OCI-LY3 (cell line): ENCODE results near the gene VTI1A.

Experiments used
- H2AFZ ChIP-seq: fragments of 200-600, 300-600 bp; shearing (Covaris generic); 2 replicates; pipeline ENCODE4 v1.6.0; 2014; ENCODE audit warnings: antibody characterized with exemption, low read depth, low read length
- H3K27ac ChIP-seq: fragments of 200-600, 300-600 bp; sonication (generic); 2 replicates; pipeline ENCODE4 v1.5.1; 2014; ENCODE audit warnings: mild to moderate bottlenecking, low read length, moderate library complexity, mixed read lengths
- H3K27me3 ChIP-seq: fragments of 200-600, 300-600 bp; sonication (generic); 2 replicates; pipeline ENCODE4 v1.6.1; 2014; ENCODE audit warnings: low read depth, low read length, mixed read lengths
- H3K36me3 ChIP-seq: fragments of 200-600, 300-600 bp; sonication (generic); replicated peaks from 2 replicates; pipeline ENCODE3; 2014; ENCODE audit warnings: low read depth, low read length, mixed read lengths
- H3K4me1 ChIP-seq: fragments of 300-600, 200-600 bp; sonication (generic); 2 replicates; pipeline ENCODE4 v1.6.1; 2014; ENCODE audit warnings: low read length, mixed read lengths
- H3K4me2 ChIP-seq: fragments of 200-600, 300-600 bp; sonication (generic); 2 replicates; pipeline ENCODE4 v1.6.1; 2014; ENCODE audit warnings: low read length, mixed read lengths
- H3K4me3 ChIP-seq: fragments of 300-600, 200-600 bp; sonication (generic); 2 replicates; pipeline ENCODE4 v1.5.1; 2014; ENCODE audit warnings: antibody characterized with exemption, mild to moderate bottlenecking, low read length, moderate library complexity
- H3K79me2 ChIP-seq: fragments of 300-600, 200-600 bp; shearing (Covaris generic); 2 replicates; pipeline ENCODE4 v1.6.1; 2014; ENCODE audit warnings: mild to moderate bottlenecking, low read length, mixed read lengths
- H3K9ac ChIP-seq: fragments of 300-600, 200-600 bp; shearing (Covaris generic); 2 replicates; pipeline ENCODE4 v1.6.0; 2014; ENCODE audit warnings: mild to moderate bottlenecking, low read length, moderate library complexity
- H3K9me3 ChIP-seq: fragments of 200-600, 300-600 bp; shearing (Covaris generic); 2 replicates; pipeline ENCODE4 v1.6.1; 2014; ENCODE audit warnings: low read length, mixed read lengths; ENCODE audit not compliant: insufficient read depth
- H4K20me1 ChIP-seq: fragments of 200-600, 300-600 bp; sonication (generic); 2 replicates; pipeline ENCODE4 v1.6.1; 2016; ENCODE audit warnings: low read length, mixed read lengths; ENCODE audit not compliant: insufficient read depth
- EZH2phosphoT487 ChIP-seq: fragments of 200-600 bp; shearing (Covaris generic); IDR thresholded peaks from 2 replicates; pipeline ENCODE4 v1.6.1; 2018; ENCODE audit warnings: antibody characterized with exemption, mixed run types, low read depth
- TF ChIP-seq, protein P1 (sequence below): fragments of 200-600, 300-600 bp; sonication (generic); IDR thresholded peaks from 2 replicates; pipeline ENCODE4 v1.5.1; 2014; ENCODE audit warnings: antibody characterized with exemption, low read length, low read depth

VTI1A gene

DNA sequence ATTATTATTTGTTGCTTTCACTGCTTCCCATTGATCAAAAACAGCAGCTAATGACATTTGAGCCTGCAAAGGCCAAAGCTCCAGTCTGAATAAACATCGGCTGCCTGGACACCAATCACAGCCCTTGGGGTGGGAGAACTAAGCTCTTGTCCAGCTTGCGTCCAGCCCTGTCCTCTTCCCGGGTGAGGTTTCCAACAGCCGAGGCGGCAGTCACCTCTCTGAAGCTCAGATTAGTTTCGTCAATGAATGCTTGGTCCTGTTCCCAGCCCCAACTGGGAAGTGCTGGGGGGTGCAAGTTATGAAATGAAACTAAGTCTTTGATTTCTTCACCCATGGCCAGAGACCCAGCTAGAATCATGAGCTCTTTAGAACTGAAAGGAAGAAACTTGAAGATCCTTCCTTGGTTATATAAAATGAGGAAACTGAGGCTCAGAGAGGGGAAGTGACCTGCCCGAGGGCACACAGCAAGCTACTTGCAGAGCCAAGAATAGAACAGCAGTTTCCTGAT is 389.0 kb downstream of the VTI1A start:
- no peak overlapping the region for H3K27ac ChIP-seq
- H3K4me3 ChIP-seq, result no peak overlapping the region
- H2AFZ ChIP-seq, result no peak overlapping the region
- no peaks in the 10 kb centered on the region for H3K36me3 ChIP-seq
- H4K20me1 ChIP-seq, result no peaks in the 10 kb centered on the region
- no peaks in the 10 kb centered on the region for H3K9me3 ChIP-seq
- no peaks in the 10 kb centered on the region for H3K4me1 ChIP-seq
- no peaks in the 10 kb centered on the region for H3K79me2 ChIP-seq
- H3K4me2 ChIP-seq, result no peak overlapping the region
- TF ChIP-seq, protein P1, sequence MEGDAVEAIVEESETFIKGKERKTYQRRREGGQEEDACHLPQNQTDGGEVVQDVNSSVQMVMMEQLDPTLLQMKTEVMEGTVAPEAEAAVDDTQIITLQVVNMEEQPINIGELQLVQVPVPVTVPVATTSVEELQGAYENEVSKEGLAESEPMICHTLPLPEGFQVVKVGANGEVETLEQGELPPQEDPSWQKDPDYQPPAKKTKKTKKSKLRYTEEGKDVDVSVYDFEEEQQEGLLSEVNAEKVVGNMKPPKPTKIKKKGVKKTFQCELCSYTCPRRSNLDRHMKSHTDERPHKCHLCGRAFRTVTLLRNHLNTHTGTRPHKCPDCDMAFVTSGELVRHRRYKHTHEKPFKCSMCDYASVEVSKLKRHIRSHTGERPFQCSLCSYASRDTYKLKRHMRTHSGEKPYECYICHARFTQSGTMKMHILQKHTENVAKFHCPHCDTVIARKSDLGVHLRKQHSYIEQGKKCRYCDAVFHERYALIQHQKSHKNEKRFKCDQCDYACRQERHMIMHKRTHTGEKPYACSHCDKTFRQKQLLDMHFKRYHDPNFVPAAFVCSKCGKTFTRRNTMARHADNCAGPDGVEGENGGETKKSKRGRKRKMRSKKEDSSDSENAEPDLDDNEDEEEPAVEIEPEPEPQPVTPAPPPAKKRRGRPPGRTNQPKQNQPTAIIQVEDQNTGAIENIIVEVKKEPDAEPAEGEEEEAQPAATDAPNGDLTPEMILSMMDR, result no peak
- TF ChIP-seq EZH2phosphoT487, result no peak
- no peaks in the 10 kb centered on the region for H3K27me3 ChIP-seq
- H3K9ac ChIP-seq, result no peak overlapping the region

DNA sequence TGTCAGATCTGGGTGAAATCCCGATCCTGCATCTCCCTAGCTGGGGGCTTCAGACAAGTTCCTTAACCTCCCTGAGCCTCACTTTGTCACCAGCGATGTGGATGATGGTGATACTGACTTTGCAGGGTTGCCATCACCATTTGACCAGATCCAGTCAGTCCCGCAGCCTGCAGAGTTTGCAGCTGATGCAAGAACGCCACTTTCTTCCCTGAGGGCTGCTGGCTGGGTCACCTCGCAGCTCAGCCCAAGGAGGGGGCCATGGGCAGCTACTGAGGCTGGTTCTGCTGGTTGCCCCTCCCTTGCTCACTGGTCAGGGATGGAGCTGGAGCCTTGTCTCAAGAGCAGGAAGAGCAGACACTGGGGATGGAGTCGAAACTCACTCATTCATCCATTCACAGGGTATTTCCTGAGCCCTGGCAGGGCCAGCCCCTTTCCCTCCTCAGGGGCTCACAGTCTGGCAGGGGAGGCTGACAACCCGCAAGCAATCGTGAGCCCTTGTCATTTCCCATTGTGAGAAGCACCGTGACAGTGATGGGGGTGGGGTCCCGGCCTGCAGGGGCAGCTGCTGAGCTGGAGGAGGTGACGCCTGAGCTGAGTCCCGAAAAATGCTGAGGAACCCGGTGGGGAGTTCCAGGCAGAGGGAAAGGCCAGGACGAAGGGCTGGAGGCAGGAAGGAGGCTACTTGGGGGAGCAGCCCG is 391.9 kb downstream of the VTI1A start:
- H2AFZ ChIP-seq, result no peak overlapping the region
- TF ChIP-seq, protein P1, result no peak
- TF ChIP-seq EZH2phosphoT487, result no peak
- no peak overlapping the region for H3K4me2 ChIP-seq
- H3K36me3 ChIP-seq, result no peaks in the 10 kb centered on the region
- no peak overlapping the region for H3K4me3 ChIP-seq
- no peaks in the 10 kb centered on the region for H3K79me2 ChIP-seq
- no peak overlapping the region for H3K9ac ChIP-seq
- no peak overlapping the region for H3K27ac ChIP-seq
- H3K9me3 ChIP-seq, result no peaks in the 10 kb centered on the region
- H4K20me1 ChIP-seq, result no peaks in the 10 kb centered on the region
- H3K4me1 ChIP-seq, result no peaks in the 10 kb centered on the region
- no peaks in the 10 kb centered on the region for H3K27me3 ChIP-seq

DNA sequence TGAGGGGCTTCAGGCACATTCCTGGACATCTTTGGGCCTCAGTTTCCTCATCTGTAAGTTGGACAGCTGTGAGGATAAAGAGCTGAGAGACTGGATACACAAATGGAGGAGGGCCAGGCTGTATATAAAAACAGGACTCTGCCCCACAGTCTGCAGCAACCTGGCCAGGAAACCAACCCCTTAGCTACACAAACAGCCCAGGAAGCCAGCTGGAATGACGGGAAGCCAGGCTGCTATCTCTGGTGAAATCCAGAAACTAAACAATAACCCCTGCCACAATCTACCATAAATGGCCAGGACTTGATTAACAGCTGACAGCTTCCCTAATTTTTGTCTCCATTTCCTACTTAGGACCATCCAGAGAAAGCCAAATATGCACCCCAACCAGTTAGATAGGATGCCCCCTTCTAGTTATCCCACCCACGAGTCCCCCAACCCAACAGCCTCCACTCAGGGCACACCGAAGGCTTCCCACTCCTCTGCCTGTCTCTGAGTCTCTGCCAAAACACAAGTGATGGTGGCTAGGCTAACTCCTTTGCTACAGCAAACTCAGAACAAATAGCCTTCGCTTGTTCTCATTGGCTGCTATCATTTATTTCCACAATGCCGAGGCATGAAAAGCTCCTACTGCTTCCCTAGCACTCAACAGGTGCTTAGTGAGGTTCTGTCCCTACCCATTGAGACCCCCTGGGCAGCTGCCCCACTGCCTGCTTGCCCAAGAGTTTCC is 393.1 kb downstream of the VTI1A start:
- no peaks in the 10 kb centered on the region for H3K79me2 ChIP-seq
- H2AFZ ChIP-seq, result no peak overlapping the region
- H3K27me3 ChIP-seq, result no peaks in the 10 kb centered on the region
- H3K9ac ChIP-seq, result no peak overlapping the region
- H3K27ac ChIP-seq, result no peak overlapping the region
- no peak overlapping the region for H3K4me2 ChIP-seq
- H4K20me1 ChIP-seq, result no peaks in the 10 kb centered on the region
- H3K9me3 ChIP-seq, result no peaks in the 10 kb centered on the region
- no peak for TF ChIP-seq EZH2phosphoT487
- TF ChIP-seq, protein P1, result no peak
- no peaks in the 10 kb centered on the region for H3K4me1 ChIP-seq
- no peaks in the 10 kb centered on the region for H3K36me3 ChIP-seq
- H3K4me3 ChIP-seq, result no peak overlapping the region

DNA sequence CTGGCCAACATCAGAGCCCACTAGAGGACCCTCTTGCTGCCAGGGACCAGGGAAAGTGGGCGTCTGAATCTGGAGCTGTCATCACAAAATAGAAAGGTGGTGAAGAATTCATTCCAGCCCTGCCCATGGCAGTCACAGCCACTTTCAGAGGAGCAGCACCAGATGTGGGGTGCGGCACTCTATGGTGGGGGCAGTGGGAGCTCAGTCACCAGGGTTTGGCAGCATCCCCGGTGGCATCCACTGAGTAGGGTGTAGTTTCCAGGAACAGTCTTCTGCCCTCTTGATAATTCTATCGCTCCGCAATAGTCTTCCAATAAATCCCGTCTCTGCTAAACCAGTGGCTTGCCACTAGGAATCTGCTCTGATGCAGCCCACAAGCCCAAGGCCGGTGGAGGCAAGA is 394.5 kb downstream of the VTI1A start:
- no peaks in the 10 kb centered on the region for H4K20me1 ChIP-seq
- H2AFZ ChIP-seq, result no peak overlapping the region
- H3K79me2 ChIP-seq, result no peaks in the 10 kb centered on the region
- no peak overlapping the region for H3K27ac ChIP-seq
- no peaks in the 10 kb centered on the region for H3K27me3 ChIP-seq
- no peak overlapping the region for H3K9ac ChIP-seq
- no peaks in the 10 kb centered on the region for H3K9me3 ChIP-seq
- no peaks in the 10 kb centered on the region for H3K4me1 ChIP-seq
- H3K4me3 ChIP-seq, result no peak overlapping the region
- TF ChIP-seq, protein P1, result no peak
- TF ChIP-seq EZH2phosphoT487, result no peak
- no peaks in the 10 kb centered on the region for H3K36me3 ChIP-seq
- H3K4me2 ChIP-seq, result no peak overlapping the region
